Lung (tissue), 12 donors: ENCODE data around the gene ADGRE1. TPM values are rescaled to one million over a fixed set of nuclear protein-coding genes. Genes with fewer than 3 reads are reported as not detected.
"Not testable (repeated sequence)": the region's sequence is repeated elsewhere in the genome, so short reads cannot be mapped to it uniquely, and the experiment has no call there.

ENCODE experiments used
- ATAC-seq: fragments of 200-7000 bp; cut with Tn5 transposase; one replicate; pipeline ENCODE4 v1.9.1; 2020; ENCODE audit warnings: moderate number of reproducible peaks; ENCODE audit not compliant: insufficient read depth, low FRiP score
- DNase-seq, 3 donors: peaks; one replicate each; pipeline ENCODE4 v3.0.0-alpha.2; 2013 to 2017
- H3K27ac ChIP-seq, 2 donors: one replicate each; pipeline ENCODE4 v1.5.1; 2013; ENCODE audit warnings: mild to moderate bottlenecking in 2 of 2, moderate library complexity in 2 of 2, control low read depth in 1 of 2, inconsistent platforms in 1 of 2, low read depth in 1 of 2, low read length in 1 of 2
- H3K27me3 ChIP-seq, 3 donors: one replicate each; pipeline ENCODE4 v1.5.1; 2013; ENCODE audit warnings: low read length in 2 of 3; ENCODE audit not compliant: control insufficient read depth in 3 of 3, insufficient read depth in 3 of 3
- H3K36me3 ChIP-seq, 4 donors: one replicate each; pipeline ENCODE4 v1.5.1; 2013; ENCODE audit warnings: low read length in 4 of 4, mild to moderate bottlenecking in 1 of 4, moderate library complexity in 1 of 4; ENCODE audit not compliant: control insufficient read depth in 4 of 4, insufficient read depth in 4 of 4
- H3K4me1 ChIP-seq, 5 donors: one replicate each; pipeline ENCODE4 v1.5.1; 2013; ENCODE audit warnings: low read length in 5 of 5, mild to moderate bottlenecking in 2 of 5, moderate library complexity in 1 of 5; ENCODE audit not compliant: control insufficient read depth in 5 of 5, insufficient read depth in 5 of 5
- H3K4me3 ChIP-seq: one replicate; pipeline ENCODE4 v1.5.1; 2013; ENCODE audit warnings: mild to moderate bottlenecking, control low read depth, moderate library complexity
- H3K9ac ChIP-seq, 2 donors: one replicate each; pipeline ENCODE4 v1.5.1; 2013; ENCODE audit warnings: low read length in 2 of 2, control low read depth in 1 of 2; ENCODE audit not compliant: insufficient read depth in 1 of 2
- H3K9me3 ChIP-seq, 4 donors: one replicate each; pipeline ENCODE4 v1.5.1; 2013; ENCODE audit warnings: low read length in 3 of 4, mild to moderate bottlenecking in 1 of 4, moderate library complexity in 1 of 4; ENCODE audit not compliant: control insufficient read depth in 4 of 4, insufficient read depth in 3 of 4
- WGBS, 2 donors: extraction: QIAGEN DNeasy Blood & Tissue Kit; methylation state at CpG; one replicate each; pipeline ENCODE4 v1.1.7; 2013; 5-methylcytosine and 5-hydroxymethylcytosine counted together
- polyA plus RNA-seq, 2 donors: library from polyadenylated mRNA; stranded (reverse); fragments of 200-250 nt; gene quantifications; one replicate each; pipeline ENCODE4 v1.2.1, GENCODE V29; 2013
- total RNA-seq, 2 donors: library from RNA; depleted of rRNA in 1 of 2; stranded (reverse); fragments of >200 nt in 1 of 2; gene quantifications; one replicate each; pipeline ENCODE4 v1.2.1, GENCODE V29; 2014 to 2021
- TF ChIP-seq, protein P1 (sequence below): IDR thresholded peaks from 2 replicates; pipeline ENCODE4 v1.5.1; 2012; ENCODE audit warnings: mild to moderate bottlenecking; ENCODE audit errors: control extremely low read depth, extremely low read depth
- donor health status: control.
- donor health status: control.
- donor health status: Bipolar disorder and iron deficiency.
- donor health status: healthy.
- donor health status: DM: yes; HTN: yes; CAD: no.

The ADGRE1 gene
- total and polyA plus RNA-seq, 4 donors: 0.45 to 40.0 (median 7.4) TPM

DNA sequence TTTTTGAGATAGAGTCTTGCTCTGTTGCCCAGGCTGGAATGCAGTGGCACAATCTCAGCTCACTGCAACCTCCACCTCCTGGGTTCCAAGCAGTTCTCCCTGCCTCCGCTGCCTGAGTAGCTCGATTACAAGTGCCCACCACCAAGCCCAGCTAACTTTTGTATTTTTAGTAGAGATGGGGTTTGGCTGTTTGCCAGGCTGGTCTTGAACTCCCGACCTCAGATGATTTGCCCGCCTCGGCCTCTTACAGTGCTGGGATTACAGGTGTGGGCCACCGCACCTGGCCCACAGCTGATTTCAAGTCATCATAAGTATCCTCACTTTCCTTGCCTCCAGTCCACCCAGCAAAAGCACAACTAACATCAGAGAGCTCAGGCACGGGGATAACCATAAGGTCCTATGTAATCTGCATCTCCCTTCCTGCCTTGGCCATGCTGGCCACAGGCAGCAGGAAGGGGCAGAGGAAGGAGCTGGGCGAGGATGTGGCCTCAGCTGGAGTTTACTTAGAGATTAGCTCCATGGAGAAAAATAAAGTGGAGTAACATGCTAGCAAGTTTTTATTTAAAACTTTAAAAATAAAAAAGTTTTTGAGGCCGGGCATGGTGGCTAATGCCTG is 22.9 kb upstream of the ADGRE1 start:
- ATAC-seq: no peak
- 47 to 50% methylated on average over 9 of the region's 9 CpGs for WGBS, 2 donors
- H3K27me3 ChIP-seq: no peaks in the 10 kb centered on the region

DNA sequence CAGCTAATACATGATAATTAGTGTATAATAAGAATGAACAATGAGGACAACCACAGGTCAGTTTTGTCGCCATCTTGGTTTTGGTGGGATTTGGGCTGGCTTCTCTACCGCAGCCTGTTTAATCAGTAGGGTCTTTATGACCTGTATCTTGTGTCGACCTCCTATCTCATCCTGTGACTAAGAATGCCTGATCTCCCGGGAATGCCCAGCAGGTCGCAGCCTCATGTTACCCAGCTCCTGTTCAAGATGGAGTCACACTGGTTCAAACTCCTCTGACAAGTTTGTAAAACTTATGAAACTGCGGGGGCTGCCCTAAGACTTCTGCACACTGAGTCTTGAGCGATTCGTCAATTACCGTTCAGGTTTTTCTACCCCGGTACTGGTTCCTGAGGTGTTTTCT is 21.5 kb upstream of the ADGRE1 start:
- Histone ChIP-seq H3K27me3 (no peaks in the 10 kb centered on the region), H3K9ac (no peak overlapping the region), H3K4me1 (peaks cover 0 to 10% (median 0%) of the 10 kb centered on the region in 5 donors), H3K9me3 (no peaks in the 10 kb centered on the region), H3K36me3 (no peaks in the 10 kb centered on the region), H3K4me3 (no peak overlapping the region), H3K27ac (no peak overlapping the region)
- whole genome bisulfite sequencing, 2 donors: 77 to 80% methylated on average over 10 of the region's 10 CpGs
- ATAC-seq (no peak), DNase-seq (no peak)
- TF ChIP-seq, protein P1, sequence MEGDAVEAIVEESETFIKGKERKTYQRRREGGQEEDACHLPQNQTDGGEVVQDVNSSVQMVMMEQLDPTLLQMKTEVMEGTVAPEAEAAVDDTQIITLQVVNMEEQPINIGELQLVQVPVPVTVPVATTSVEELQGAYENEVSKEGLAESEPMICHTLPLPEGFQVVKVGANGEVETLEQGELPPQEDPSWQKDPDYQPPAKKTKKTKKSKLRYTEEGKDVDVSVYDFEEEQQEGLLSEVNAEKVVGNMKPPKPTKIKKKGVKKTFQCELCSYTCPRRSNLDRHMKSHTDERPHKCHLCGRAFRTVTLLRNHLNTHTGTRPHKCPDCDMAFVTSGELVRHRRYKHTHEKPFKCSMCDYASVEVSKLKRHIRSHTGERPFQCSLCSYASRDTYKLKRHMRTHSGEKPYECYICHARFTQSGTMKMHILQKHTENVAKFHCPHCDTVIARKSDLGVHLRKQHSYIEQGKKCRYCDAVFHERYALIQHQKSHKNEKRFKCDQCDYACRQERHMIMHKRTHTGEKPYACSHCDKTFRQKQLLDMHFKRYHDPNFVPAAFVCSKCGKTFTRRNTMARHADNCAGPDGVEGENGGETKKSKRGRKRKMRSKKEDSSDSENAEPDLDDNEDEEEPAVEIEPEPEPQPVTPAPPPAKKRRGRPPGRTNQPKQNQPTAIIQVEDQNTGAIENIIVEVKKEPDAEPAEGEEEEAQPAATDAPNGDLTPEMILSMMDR: no peak

More for the DNA sequence above, 22.9 kb upstream of the ADGRE1 start:
- no peak for DNase-seq
- no peak overlapping the region for H3K9ac ChIP-seq
- no peaks in the 10 kb centered on the region for H3K9me3 ChIP-seq
- H3K4me3 ChIP-seq: no peak overlapping the region
- H3K27ac ChIP-seq: no peak overlapping the region
- peaks cover 0 to 10% (median 0%) of the 10 kb centered on the region in 5 donors for H3K4me1 ChIP-seq
- TF ChIP-seq, protein P1: no peak
- no peaks in the 10 kb centered on the region for H3K36me3 ChIP-seq

DNA sequence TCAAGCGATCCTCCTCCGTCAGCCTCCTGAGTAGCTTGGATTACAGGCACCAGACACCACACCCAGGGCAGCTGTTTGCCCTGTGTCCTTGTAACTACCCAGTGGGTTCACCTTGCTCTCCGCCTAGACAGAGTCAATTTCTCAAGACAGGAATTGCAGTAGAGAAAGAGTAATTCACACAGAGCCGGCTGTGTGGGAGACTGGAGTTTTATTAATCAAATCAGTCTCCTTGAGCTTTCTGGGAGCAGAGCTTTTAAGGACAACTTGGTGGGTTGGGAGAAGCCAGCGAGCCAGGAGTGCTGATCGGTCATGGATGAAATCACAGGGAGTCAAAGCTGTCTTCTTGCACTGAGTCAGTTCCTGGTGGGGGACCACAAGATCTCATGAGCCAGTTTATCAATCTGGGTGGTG is 20.6 kb upstream of the ADGRE1 start:
- ATAC-seq (no peak), DNase-seq (no peak)
- Histone ChIP-seq H3K9me3 (peaks cover 0 to 2% (median 0%) of the 10 kb centered on the region in 4 donors), H3K36me3 (no peaks in the 10 kb centered on the region), H3K27ac (no peak overlapping the region), H3K4me3 (no peak overlapping the region), H3K9ac (no peak overlapping the region), H3K4me1 (peaks cover 0 to 10% (median 0%) of the 10 kb centered on the region in 5 donors), H3K27me3 (no peaks in the 10 kb centered on the region)
- TF ChIP-seq, protein P1: no peak
- WGBS, 2 donors: 51 to 58% methylated on average over 6 of the region's 6 CpGs

DNA sequence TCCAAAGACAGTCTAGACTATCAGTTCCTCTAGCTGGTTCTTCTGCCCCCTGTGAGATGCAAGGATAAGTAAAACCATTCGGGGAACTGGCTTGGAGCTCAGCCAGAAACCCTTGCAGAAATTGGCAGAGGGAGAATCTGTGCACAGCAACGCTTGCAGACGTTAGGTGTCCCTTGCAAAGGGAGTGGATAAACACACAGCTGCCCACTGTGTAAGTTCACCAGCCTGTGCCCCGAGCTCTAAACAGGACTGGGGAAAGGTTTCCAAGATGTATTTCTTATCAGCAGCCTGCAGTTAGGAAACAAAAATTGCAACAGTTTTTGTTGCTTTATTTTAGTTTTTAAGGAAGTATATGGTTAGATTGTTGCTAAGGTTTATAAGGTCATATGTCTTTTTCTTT is 19.0 kb upstream of the ADGRE1 start:
- peaks cover 0 to 2% (median under 1%) of the 10 kb centered on the region in 4 donors for H3K9me3 ChIP-seq
- H3K4me3 ChIP-seq: no peak overlapping the region
- TF ChIP-seq, protein P1: no peak
- H3K27ac ChIP-seq: no peak overlapping the region
- peaks cover 0 to 10% (median 0%) of the 10 kb centered on the region in 5 donors for H3K4me1 ChIP-seq
- DNase-seq (peak; percentile 58 to 69 (median 68)), ATAC-seq (no peak)
- no peak overlapping the region for H3K9ac ChIP-seq
- no peaks in the 10 kb centered on the region for H3K27me3 ChIP-seq
- 1 to 8% methylated on average over 4 of the region's 4 CpGs for WGBS, 2 donors
- H3K36me3 ChIP-seq: no peaks in the 10 kb centered on the region

DNA sequence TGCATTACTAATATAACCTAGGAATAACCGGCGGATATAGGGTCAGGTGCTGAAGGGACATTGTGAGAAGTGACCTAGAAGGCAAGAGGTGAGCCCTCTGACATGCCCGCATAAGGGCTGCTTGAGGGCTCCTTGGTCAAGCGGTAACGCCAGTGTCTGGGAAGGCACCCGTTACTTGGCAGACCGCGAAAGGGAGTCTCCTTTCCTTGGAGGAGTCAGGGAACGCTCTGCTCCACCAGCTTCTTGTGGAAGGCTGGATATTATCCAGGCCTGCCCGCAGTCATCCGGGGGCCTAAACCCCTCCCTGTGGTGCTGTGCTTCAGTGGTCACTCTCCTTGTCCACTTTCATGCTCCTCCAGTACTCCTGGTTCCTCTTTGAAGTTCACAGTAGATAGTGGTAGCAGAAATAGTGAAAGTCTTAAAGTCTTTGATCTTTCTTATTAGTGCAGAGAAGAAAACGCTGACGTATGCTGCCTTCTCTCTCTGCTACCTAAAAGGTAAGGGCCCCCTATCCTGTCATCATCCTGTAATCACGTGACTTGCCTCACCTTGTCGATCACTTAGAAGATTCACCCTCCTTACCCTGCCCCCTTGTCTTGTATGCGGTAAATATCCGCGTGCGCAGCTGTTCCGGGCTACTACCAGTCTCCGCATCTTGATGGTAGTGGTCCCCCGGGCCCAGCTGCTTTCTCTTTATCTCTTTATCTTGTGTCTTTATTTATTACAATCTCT is 18.1 kb upstream of the ADGRE1 start:
- not testable (repeated sequence) for H3K36me3 ChIP-seq, DNase-seq, H3K9ac ChIP-seq, H3K4me3 ChIP-seq, H3K27ac ChIP-seq, H3K27me3 ChIP-seq, H3K9me3 ChIP-seq, ATAC-seq
- 90 to 93% methylated on average over 21 to 22 of the region's 22 CpGs for WGBS, 2 donors
- peaks cover 0 to 10% (median 0%) of the 10 kb centered on the region in 5 donors for H3K4me1 ChIP-seq
